K562 (cell line): ENCODE results near the gene AP2S1. TPM values are rescaled to one million over a fixed set of nuclear protein-coding genes. Genes with fewer than 3 reads are reported as not detected.
A peak's percentile ranks its signal among the peaks of the same experiment; 100 is the strongest.

ENCODE experiments used
- BRD4 ChIP-seq: fragments of 200-600 bp; sonication (generic); IDR thresholded peaks from 2 replicates; pipeline ENCODE4 v1.6.1; 2017; ENCODE audit warnings: inconsistent platforms
- CBX8 ChIP-seq: fragments of 200-600 bp; sonication (generic); IDR thresholded peaks from 2 replicates; pipeline ENCODE4 v1.6.1; 2012; ENCODE audit warnings: borderline replicate concordance, mixed run types, low read depth, mild to moderate bottlenecking, moderate library complexity, mixed read lengths, low read length, control low read depth, inconsistent platforms; ENCODE audit not compliant: poor library complexity, severe bottlenecking; ENCODE audit errors: extremely low read depth
- ETV6 ChIP-seq, 3 experiments: fragments of 150-350 bp in 1 of 3; sonication (generic) in 1 of 3; formaldehyde crosslinking in 1 of 3; IDR thresholded peaks; 2 replicates each; pipeline versions ENCODE4 v1.6.1 to v1.8.0; 2014 to 2022; ENCODE audit warnings: borderline replicate concordance in 2 of 3, low read depth in 2 of 3, antibody characterized with exemption in 1 of 3, low read length in 1 of 3, mild to moderate bottlenecking in 1 of 3, missing genetic modification reagents in 1 of 3
- HDAC8 ChIP-seq: fragments of 450-650 bp; IDR thresholded peaks from 2 replicates; pipeline ENCODE4 v1.6.1; 2016; ENCODE audit warnings: mild to moderate bottlenecking, missing genetic modification characterization, moderate library complexity, missing compliant biosample characterization
- HNRNPH1 ChIP-seq: fragments of 200-400 bp; formaldehyde crosslinking; optimal IDR thresholded peaks from 2 replicates; pipeline ENCODE3; 2017; ENCODE audit warnings: low read depth, mild to moderate bottlenecking, low read length, moderate library complexity
- HNRNPUL1 ChIP-seq: fragments of 200-400 bp; formaldehyde crosslinking; IDR thresholded peaks from 2 replicates; pipeline ENCODE4 v1.6.1; 2017; ENCODE audit warnings: low read length
- KDM2B ChIP-seq: fragments of 250-450 bp; sonication (Bioruptor Pico); IDR thresholded peaks from 2 replicates; pipeline ENCODE4 v1.8.0; 2021; ENCODE audit warnings: mild to moderate bottlenecking, moderate library complexity
- KLF1 ChIP-seq: fragments of 450-650 bp; IDR thresholded peaks from 2 replicates; pipeline ENCODE4 v1.6.1; 2016; ENCODE audit warnings: missing genetic modification characterization, missing compliant biosample characterization
- MCM2 ChIP-seq: fragments of 450-650 bp; IDR thresholded peaks from 2 replicates; pipeline ENCODE4 v1.6.1; 2017; ENCODE audit warnings: low read depth, mild to moderate bottlenecking
- MED1 ChIP-seq: sonication (generic); formaldehyde crosslinking; IDR thresholded peaks from 2 replicates; pipeline ENCODE4 v1.8.1; 2023; ENCODE audit warnings: missing genetic modification reagents, borderline replicate concordance
- MEF2A ChIP-seq: IDR thresholded peaks from 2 replicates; pipeline ENCODE4 v1.6.1; 2011; ENCODE audit warnings: low read depth, mild to moderate bottlenecking, low read length, moderate library complexity; ENCODE audit not compliant: control insufficient read depth
- NFIC ChIP-seq: fragments of 450-650 bp; IDR thresholded peaks from 2 replicates; pipeline ENCODE4 v1.6.1; 2017; ENCODE audit warnings: mild to moderate bottlenecking, inconsistent platforms
- POU5F1 ChIP-seq: fragments of 150-350 bp; IDR thresholded peaks from 2 replicates; pipeline ENCODE4 v1.6.1; 2014; ENCODE audit warnings: borderline replicate concordance, low read length, low read depth, mild to moderate bottlenecking; ENCODE audit not compliant: partially characterized antibody
- PTTG1 ChIP-seq: fragments of 450-650 bp; IDR thresholded peaks from 2 replicates; pipeline ENCODE4 v1.6.1; 2016; ENCODE audit warnings: low read depth, mild to moderate bottlenecking, missing genetic modification characterization, missing compliant biosample characterization
- PURB ChIP-seq: sonication (generic); formaldehyde crosslinking; IDR thresholded peaks from 2 replicates; pipeline ENCODE4 v1.9.0; 2021; ENCODE audit warnings: low read depth, mild to moderate bottlenecking, missing genetic modification reagents
- RBM34 ChIP-seq: fragments of 200-400 bp; formaldehyde crosslinking; IDR thresholded peaks from 2 replicates; pipeline ENCODE4 v1.6.1; 2018; ENCODE audit warnings: low read length, borderline replicate concordance; ENCODE audit not compliant: insufficient read depth
- RNF2 ChIP-seq: sonication (generic); IDR thresholded peaks from 2 replicates; pipeline ENCODE4 v1.6.1; 2016
- YBX1 ChIP-seq: fragments of 450-650 bp; IDR thresholded peaks from 2 replicates; pipeline ENCODE4 v1.7.1; 2016; ENCODE audit warnings: mild to moderate bottlenecking
- ZFP30 ChIP-seq: fragments of 250-450 bp; sonication (Bioruptor Pico); IDR thresholded peaks from 2 replicates; pipeline ENCODE4 v1.8.0; 2022; ENCODE audit warnings: moderate library complexity, mild to moderate bottlenecking, inconsistent platforms, borderline replicate concordance
- ZNF766 ChIP-seq: fragments of 200-800 bp; sonication (Bioruptor generic); conservative IDR thresholded peaks from 2 replicates; pipeline ENCODE4 v1.6.1; 2016; ENCODE audit warnings: missing genetic modification characterization, missing compliant biosample characterization
- ZNF778 ChIP-seq: fragments of 450-650 bp; formaldehyde crosslinking; IDR thresholded peaks from 2 replicates; pipeline ENCODE4 v1.4.0; 2020; ENCODE audit warnings: mild to moderate bottlenecking, moderate library complexity
- ZNF830 ChIP-seq: fragments of 250-450 bp; sonication (Bioruptor Pico); IDR thresholded peaks from 2 replicates; pipeline ENCODE4 v1.5.0; 2021; ENCODE audit warnings: mild to moderate bottlenecking
- ZZZ3 ChIP-seq: fragments of 450-650 bp; IDR thresholded peaks from 2 replicates; pipeline ENCODE4 v1.6.1; 2016; ENCODE audit warnings: antibody characterized with exemption, mild to moderate bottlenecking, moderate library complexity
- polyA plus RNA-seq, 8 experiments: library from polyadenylated mRNA; depleted of rRNA in 4 of 8; stranded (reverse) in 5 of 8; unstranded in 3 of 8; fragments of >200 nt; fragmentation: Nextera tagmentation in 2 of 8; fragmentation: Illumina TruSeq in 1 of 8; extraction: Ambion mirVana in 2 of 8; extraction: Trizol in 1 of 8; gene quantifications; 2 replicates each; pipeline versions ENCODE4 v1.2.1 to v1.2.3, GENCODE V29; 2011 to 2014; ENCODE audit warnings: inconsistent platforms in 1 of 8, missing spikeins in 1 of 8
- total RNA-seq, 7 experiments: library from RNA; depleted of rRNA in 6 of 7; stranded (reverse); fragments of >200 nt in 6 of 7; fragmentation: Illumina TruSeq in 2 of 7; extraction: Trizol in 2 of 7; gene quantifications; 2 replicates each; pipeline versions ENCODE4 v1.2.1 to v1.2.3, GENCODE V29; 2011 to 2021; ENCODE audit warnings: low replicate concordance in 1 of 7
- TF ChIP-seq, protein P1 (sequence below): fragments of 250-450 bp; sonication (Bioruptor Pico); IDR thresholded peaks from 2 replicates; pipeline ENCODE4 v1.5.0; 2021
- TF ChIP-seq, protein P2 (sequence below): fragments of 250-450 bp; sonication (Bioruptor Pico); IDR thresholded peaks from 2 replicates; pipeline ENCODE4 v1.5.1; 2021; ENCODE audit warnings: mild to moderate bottlenecking
- TF ChIP-seq, protein P3 (sequence below): fragments of 450-650 bp; IDR thresholded peaks from 2 replicates; pipeline ENCODE4 v1.6.1; 2016; ENCODE audit warnings: missing biosample characterization, missing genetic modification characterization

AP2S1 gene
- total and polyA plus RNA-seq, 9 of the 15 experiments (the other 6 are each of a cell fraction or from before 2014, with no cell fraction given), result 32.4 to 294 (median 136) TPM

DNA sequence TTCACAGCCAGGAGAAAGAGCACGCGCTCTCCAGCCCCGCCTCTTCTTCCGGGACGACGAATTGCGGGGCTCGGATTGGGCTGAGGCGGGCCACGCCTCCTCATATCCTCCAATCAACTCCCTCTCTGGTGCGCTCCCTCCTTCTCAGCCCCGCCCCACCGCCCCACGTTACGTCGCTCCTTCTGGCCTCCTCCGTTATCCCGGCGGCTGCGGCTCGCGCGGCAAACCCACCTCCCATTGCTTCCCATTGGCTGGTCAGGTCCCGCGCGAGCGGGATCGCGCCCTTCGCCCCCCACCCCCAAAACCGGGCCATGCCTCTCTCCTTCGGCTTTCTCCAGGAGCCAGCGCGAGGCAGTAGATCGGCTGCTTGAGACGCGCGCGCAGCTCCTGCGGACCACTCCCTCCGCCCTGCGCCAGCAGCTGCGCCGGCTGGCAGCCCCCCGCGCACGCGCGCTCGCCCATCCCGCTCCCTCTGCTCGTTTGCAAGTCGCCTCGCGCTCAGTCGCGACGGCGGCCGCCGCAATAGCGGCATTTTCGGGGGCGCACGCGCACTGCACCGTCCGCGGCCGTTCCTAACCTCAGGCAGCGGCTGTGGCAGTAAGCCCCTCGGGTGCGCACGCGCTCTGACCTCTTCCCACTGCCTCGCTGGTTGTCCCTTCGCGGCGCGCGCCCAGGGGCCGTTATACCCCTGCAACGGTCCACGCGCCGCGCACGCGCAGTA is 9.6 kb upstream of the AP2S1 start (continued):
- TF ChIP-seq RBM34, result no peak
- TF ChIP-seq RNF2, result no peak
- TF ChIP-seq ZZZ3, result no peak
- no peak for TF ChIP-seq HNRNPUL1
- no peak for TF ChIP-seq ZNF766 (CRISPR knock-in tag)
- TF ChIP-seq, protein P1, sequence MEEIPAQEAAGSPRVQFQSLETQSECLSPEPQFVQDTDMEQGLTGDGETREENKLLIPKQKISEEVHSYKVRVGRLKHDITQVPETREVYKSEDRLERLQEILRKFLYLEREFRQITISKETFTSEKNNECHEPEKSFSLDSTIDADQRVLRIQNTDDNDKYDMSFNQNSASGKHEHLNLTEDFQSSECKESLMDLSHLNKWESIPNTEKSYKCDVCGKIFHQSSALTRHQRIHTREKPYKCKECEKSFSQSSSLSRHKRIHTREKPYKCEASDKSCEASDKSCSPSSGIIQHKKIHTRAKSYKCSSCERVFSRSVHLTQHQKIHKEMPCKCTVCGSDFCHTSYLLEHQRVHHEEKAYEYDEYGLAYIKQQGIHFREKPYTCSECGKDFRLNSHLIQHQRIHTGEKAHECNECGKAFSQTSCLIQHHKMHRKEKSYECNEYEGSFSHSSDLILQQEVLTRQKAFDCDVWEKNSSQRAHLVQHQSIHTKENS (CRISPR knock-in tag), result no peak
- no peak for TF ChIP-seq MED1 (CRISPR knock-in tag)
- no peak for TF ChIP-seq KDM2B (CRISPR knock-in tag)
- no peak for TF ChIP-seq PTTG1 (tag)
- no peak for TF ChIP-seq HNRNPH1
- TF ChIP-seq POU5F1, result no peak
- no peak for TF ChIP-seq ZFP30 (CRISPR knock-in tag)
- TF ChIP-seq, protein P2, sequence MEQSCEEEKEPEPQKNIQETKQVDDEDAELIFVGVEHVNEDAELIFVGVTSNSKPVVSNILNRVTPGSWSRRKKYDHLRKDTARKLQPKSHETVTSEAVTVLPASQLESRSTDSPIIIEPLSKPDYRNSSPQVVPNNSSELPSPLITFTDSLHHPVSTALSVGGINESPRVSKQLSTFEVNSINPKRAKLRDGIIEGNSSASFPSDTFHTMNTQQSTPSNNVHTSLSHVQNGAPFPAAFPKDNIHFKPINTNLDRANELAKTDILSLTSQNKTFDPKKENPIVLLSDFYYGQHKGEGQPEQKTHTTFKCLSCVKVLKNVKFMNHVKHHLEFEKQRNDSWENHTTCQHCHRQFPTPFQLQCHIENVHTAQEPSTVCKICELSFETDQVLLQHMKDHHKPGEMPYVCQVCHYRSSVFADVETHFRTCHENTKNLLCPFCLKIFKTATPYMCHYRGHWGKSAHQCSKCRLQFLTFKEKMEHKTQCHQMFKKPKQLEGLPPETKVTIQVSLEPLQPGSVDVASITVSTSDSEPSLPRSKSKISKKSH (CRISPR knock-in tag), result no peak
- TF ChIP-seq, protein P3, sequence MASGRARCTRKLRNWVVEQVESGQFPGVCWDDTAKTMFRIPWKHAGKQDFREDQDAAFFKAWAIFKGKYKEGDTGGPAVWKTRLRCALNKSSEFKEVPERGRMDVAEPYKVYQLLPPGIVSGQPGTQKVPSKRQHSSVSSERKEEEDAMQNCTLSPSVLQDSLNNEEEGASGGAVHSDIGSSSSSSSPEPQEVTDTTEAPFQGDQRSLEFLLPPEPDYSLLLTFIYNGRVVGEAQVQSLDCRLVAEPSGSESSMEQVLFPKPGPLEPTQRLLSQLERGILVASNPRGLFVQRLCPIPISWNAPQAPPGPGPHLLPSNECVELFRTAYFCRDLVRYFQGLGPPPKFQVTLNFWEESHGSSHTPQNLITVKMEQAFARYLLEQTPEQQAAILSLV (tag), result no peak
- peak; percentile 53 for TF ChIP-seq NFIC
- TF ChIP-seq PURB (CRISPR knock-in tag), result no peak
- TF ChIP-seq HDAC8, result no peak
- TF ChIP-seq BRD4, result 0 out of 2 replicates have a peak, but pooled peaks have one; percentile 40
- no peak for TF ChIP-seq CBX8
- TF ChIP-seq ETV6 (IDR thresholded peaks at IDR 0.05; ENCODE audit: borderline replicate concordance in 1 of 2, low read depth in 2 of 2, low read length in 1 of 2), result no peak
- TF ChIP-seq ETV6 (CRISPR knock-in tag; IDR thresholded peaks at IDR 0.05; ENCODE audit: borderline replicate concordance), result 0 out of 2 replicates have a peak, but pooled peaks have one; percentile 66
- TF ChIP-seq ZNF830 (CRISPR knock-in tag), result 0 out of 2 replicates have a peak, but pooled peaks have one; percentile 38
- no peak for TF ChIP-seq ZNF778 (CRISPR knock-in tag)
- TF ChIP-seq MEF2A, result no peak
- TF ChIP-seq YBX1, result no peak
- no peak for TF ChIP-seq MCM2
- 0 out of 2 replicates have a peak, but pooled peaks have one; percentile 48 for TF ChIP-seq KLF1 (tag)
